Lower lobe of right lung (tissue), 2 donors: ENCODE data around the gene PDE6C. TPM values are rescaled to one million over a fixed set of nuclear protein-coding genes. Genes with fewer than 3 reads are reported as not detected.

Source experiments
- ATAC-seq, 2 donors: fragments of 200-7000 bp; cut with Tn5 transposase; one replicate each; pipeline ENCODE4 v1.9.1; 2020 to 2022; ENCODE audit warnings: mild to moderate bottlenecking in 2 of 2, moderate library complexity in 2 of 2
- DNase-seq: peaks from one replicate; pipeline ENCODE4 v3.0.0-alpha.2; 2020
- H3K27ac ChIP-seq: fragments of 200-600 bp; one replicate; pipeline ENCODE4 v1.8.0; 2022
- H3K27me3 ChIP-seq: fragments of 200-600 bp; one replicate; pipeline ENCODE4 v1.8.0; 2022; ENCODE audit warnings: low read depth
- H3K36me3 ChIP-seq: fragments of 200-600 bp; one replicate; pipeline ENCODE4 v1.8.0; 2022; ENCODE audit warnings: mild to moderate bottlenecking
- H3K4me1 ChIP-seq: fragments of 200-600 bp; one replicate; pipeline ENCODE4 v1.8.0; 2022
- H3K4me3 ChIP-seq: fragments of 200-600 bp; one replicate; pipeline ENCODE4 v1.8.0; 2022; ENCODE audit warnings: mild to moderate bottlenecking
- H3K9me3 ChIP-seq: fragments of 200-600 bp; one replicate; pipeline ENCODE4 v1.8.0; 2022
- CTCF ChIP-seq: fragments of 200-600 bp; IDR thresholded peaks from one replicate; pipeline ENCODE4 v1.8.0; 2022; ENCODE audit warnings: antibody characterized with exemption, mild to moderate bottlenecking
- intact Hi-C: fragments of 100-400 bp; cut with DNase I; formaldehyde crosslinking; loops from one replicate; pipeline ENCODE4 v1.11.0; 2022
- total RNA-seq: library from RNA; stranded (reverse); fragmentation: NEBNext Ultra II Directional; extraction: Animal tissue kit (Norgen Biotek cat#: 25700); gene quantifications from one replicate; pipeline ENCODE4 v1.2.1, GENCODE V29; 2021
- donor health status: DM: no; HTN: yes; CAD: no; lungs with severe emphysema.

Gene PDE6C
- total RNA-seq, 1 donor from 2014 or later, result not detected

DNA sequence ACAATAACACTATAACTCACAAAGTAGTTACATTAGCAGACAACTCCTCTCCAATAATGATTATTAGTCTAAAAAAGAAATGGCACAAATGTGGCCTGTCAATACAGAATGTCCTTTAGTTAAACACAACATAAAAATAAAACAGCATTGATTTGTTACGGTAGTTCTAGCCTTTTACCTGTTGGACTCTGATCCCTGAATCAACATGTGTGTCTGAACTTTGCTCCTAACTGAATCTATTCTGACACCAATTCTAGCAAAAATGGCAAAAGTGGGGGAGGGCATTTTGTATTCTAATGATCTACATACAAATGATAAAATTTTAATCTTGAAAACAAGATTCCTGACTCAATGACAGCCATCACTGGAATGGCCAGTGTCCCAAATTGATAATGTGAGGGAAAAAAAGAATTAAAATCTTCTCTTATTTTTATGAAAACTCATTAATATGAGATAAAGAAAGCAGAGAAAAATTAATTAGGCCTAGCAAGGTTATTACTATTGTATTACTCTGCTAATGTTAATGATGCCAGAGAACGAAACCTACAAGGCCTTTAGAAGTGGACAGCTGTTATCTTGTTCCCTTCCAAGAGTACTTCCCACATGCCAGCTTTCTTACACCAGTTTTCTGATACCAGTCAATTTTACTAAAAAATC is 59.8 kb downstream of the PDE6C start:
- no peaks in the 10 kb centered on the region for H3K9me3 ChIP-seq
- TF ChIP-seq CTCF, result no peak
- no peaks in the 10 kb centered on the region for H3K27me3 ChIP-seq
- H3K27ac ChIP-seq, result no peak overlapping the region
- DNase-seq, result no peak
- ATAC-seq, result no peak
- intact Hi-C loops, result no loop called here
- H3K4me1 ChIP-seq, result no peaks in the 10 kb centered on the region
- H3K36me3 ChIP-seq, result peaks cover 76% of the 10 kb centered on the region
- H3K4me3 ChIP-seq, result no peak overlapping the region

GRCh38 chr10:93672890-93673289 is 60.6 kb downstream of the PDE6C start:
- Histone ChIP-seq H3K9me3 (no peaks in the 10 kb centered on the region), H3K4me3 (no peak overlapping the region), H3K36me3 (peaks cover 76% of the 10 kb centered on the region), H3K4me1 (no peaks in the 10 kb centered on the region), H3K27me3 (no peaks in the 10 kb centered on the region), H3K27ac (no peak overlapping the region)
- DNase-seq (no peak), ATAC-seq (no peak)
- TF ChIP-seq CTCF, result no peak
- intact Hi-C loops, result no loop called here

- no peak overlapping the region for H3K27ac ChIP-seq
- no peak for DNase-seq
- ATAC-seq, result no peak
- H3K27me3 ChIP-seq, result no peaks in the 10 kb centered on the region
- H3K4me1 ChIP-seq, result no peaks in the 10 kb centered on the region
- peaks cover 76% of the 10 kb centered on the region for H3K36me3 ChIP-seq
- TF ChIP-seq CTCF, result no peak
- H3K9me3 ChIP-seq, result no peaks in the 10 kb centered on the region
- no peak overlapping the region for H3K4me3 ChIP-seq
- intact Hi-C loops, result no loop called here
Measured at GRCh38 chr10:93673791-93674190, 61.5 kb downstream of the PDE6C start.

DNA sequence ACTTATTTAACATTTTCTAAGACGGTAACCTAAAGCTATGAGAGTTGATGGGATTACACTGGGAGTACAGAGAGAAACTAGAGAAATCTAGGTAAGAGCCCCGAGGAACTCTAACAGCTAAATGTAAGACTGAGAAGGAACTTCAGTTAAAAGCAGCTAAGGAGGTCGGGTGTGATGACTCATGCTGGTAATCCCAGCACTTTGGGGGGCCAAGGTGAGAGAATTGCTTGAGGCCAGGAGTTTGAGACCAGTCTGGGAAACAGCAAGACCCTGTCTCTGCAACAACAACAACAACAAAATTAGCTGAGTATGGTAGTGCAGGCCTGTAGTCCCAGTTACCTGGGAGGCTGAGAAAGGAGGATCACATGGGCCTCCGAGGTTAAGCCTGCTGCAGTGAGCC is 66.0 kb downstream of the PDE6C start:
- no peak for ATAC-seq

DNA sequence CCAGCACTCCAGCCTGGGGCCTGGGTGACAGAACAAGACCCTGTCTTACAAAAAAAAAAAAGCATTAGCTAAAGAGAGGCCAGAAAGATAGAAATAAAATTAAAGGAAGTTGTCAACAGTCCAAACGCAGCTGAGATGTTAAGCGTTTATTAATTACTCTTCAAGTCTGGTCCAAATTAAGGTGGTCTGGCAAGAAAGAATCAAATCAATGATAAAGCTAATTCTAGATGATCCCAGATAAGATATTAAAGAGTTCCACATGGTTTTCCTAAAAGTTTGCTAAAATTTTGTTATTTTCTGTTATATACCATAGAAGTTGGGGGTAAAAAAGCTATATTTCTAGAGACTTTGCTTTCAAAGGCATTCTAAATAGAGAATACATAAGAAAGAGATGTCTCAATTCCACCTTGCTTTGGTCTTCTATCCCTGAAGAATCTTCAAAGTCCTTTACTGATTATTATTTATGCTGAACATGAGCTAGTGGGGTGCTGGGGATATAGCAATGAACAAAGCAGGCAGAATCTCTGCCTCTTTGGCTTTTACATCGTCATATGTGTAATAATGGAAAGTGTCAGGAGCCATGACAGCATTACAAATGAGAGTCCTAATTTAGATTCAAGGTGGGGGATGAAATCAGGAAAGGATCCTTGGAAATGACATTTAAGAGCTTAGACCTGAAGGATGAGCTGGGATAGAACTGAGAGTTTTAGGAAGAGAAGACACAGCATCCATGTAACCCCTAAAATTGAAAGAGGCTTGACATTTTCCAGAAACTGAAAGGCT is 66.7 kb downstream of the PDE6C start:
- DNase-seq (no peak), ATAC-seq (no peak)
- H3K27ac ChIP-seq, result no peak overlapping the region
- intact Hi-C loops, result no loop called here
- peaks cover 81% of the 10 kb centered on the region for H3K36me3 ChIP-seq
- no peaks in the 10 kb centered on the region for H3K27me3 ChIP-seq
- no peaks in the 10 kb centered on the region for H3K4me1 ChIP-seq
- H3K9me3 ChIP-seq, result no peaks in the 10 kb centered on the region
- H3K4me3 ChIP-seq, result no peak overlapping the region
- TF ChIP-seq CTCF, result no peak

More for the DNA sequence above, 66.0 kb downstream of the PDE6C start:
- intact Hi-C loops, result no loop called here
- H3K27ac ChIP-seq, result no peak overlapping the region
- TF ChIP-seq CTCF, result no peak
- peaks cover 85% of the 10 kb centered on the region for H3K36me3 ChIP-seq
- no peaks in the 10 kb centered on the region for H3K4me1 ChIP-seq
- no peak for DNase-seq
- no peak overlapping the region for H3K4me3 ChIP-seq
- no peaks in the 10 kb centered on the region for H3K9me3 ChIP-seq
- H3K27me3 ChIP-seq, result no peaks in the 10 kb centered on the region
